Globus pallidus (tissue), 1 donor: ENCODE measurements around the gene DIP2C.

ENCODE experiments used
- DNase-seq: peaks from one replicate; pipeline ENCODE4 v3.0.0-alpha.2; 2015; ENCODE audit warnings: low spot score

DIP2C gene

DNA sequence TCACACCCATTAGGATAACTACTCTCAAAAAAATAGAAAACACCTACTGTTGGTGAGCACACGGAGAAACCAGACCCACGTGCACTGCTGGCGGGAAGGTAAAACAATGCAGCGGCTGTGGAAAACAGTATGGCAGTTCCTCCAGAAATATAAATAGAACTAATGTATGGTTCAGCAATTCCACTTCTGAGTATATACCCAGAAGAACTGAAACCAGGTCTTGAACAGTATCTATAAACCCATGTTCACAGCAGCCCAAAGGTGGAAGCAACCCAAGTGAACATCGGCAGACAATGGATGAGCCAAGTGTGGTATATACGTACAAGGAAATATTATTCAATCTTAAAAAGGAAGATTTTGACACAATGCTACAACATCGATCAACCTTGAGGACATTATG lies 389.5 kb downstream of the DIP2C start:
- DNase-seq = no peak

- DNase-seq = no peak
These were observed 390.0 kb downstream of the DIP2C start for GRCh38 chr10:299512-299911.

GRCh38 chr10:298033-298432 lies 391.4 kb downstream of the DIP2C start:
- DNase-seq = no peak

- peak; percentile 20 for DNase-seq
These were observed 391.9 kb downstream of the DIP2C start for GRCh38 chr10:297567-297966.

DNA sequence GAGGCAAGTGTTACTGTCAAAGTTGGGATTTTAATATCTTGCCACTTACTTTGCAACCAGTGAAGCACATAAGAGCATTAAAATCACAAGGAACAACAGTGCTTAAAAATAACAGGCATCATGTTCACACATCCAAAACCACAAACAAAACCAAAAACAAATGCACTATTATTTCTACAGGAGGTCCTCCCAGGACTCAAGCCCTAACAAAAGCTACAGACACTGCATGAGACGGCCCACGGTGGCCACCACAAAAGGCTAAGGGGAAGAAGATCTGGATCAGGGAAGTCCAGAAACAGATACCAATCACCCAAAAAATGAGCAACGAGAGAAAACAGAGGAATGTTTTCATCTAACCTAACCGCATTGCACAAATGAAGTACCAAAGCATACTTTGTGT lies 395.8 kb downstream of the DIP2C start:
- no peak for DNase-seq

GRCh38 chr10:290026-290725 lies 399.3 kb downstream of the DIP2C start:
- DNase-seq = no peak

GRCh38 chr10:289581-289980 lies 399.9 kb downstream of the DIP2C start:
- no peak for DNase-seq

- no peak for DNase-seq
These were observed 400.9 kb downstream of the DIP2C start for GRCh38 chr10:288316-289200.

- no peak for DNase-seq
These were observed 401.7 kb downstream of the DIP2C start for GRCh38 chr10:287814-288213.

- DNase-seq = no peak
These were observed 402.3 kb downstream of the DIP2C start for GRCh38 chr10:287026-287709.

DNA sequence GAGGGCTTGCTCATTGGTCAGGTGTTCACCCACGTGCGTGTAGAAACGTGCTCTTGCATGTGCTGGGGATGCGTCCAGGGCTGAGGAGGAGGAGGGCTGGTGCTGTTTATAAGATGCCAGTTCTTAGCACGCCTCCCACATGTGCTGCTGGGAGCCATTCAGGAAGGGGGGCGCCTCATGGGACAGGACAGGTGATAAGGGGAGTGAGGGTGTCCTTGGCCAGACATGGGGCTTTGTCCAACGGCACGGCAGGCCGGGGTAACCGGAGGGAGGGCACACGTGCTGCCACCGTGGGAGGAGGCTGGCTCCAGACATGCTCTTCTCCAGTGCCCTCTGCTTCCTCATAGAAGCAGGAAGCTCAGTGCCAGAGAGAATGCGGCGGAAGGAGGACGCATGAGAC lies 404.3 kb downstream of the DIP2C start:
- no peak for DNase-seq

DNA sequence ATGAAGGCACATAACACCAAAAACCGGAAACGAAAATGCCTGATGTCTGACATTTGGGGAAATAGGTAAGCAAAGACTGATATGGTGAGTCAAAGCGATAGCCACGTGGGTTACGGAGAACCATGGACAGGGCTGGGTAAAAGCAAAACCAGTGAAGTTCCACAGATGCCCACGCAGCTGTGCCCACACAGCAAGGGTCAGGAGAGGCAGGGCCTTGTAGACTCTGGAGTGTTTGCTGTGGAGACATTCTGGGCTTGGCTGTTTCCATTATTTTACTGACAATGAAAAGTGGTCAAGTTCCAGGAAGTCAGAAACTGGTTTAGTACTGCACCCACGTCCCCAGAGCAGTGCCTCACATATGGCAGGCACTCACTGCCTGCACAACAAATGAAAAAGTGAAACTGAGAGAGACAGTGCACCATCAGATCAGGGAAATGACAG lies 405.5 kb downstream of the DIP2C start:
- no peak for DNase-seq

GRCh38 chr10:283140-283479 lies 406.4 kb downstream of the DIP2C start:
- no peak for DNase-seq

DNA sequence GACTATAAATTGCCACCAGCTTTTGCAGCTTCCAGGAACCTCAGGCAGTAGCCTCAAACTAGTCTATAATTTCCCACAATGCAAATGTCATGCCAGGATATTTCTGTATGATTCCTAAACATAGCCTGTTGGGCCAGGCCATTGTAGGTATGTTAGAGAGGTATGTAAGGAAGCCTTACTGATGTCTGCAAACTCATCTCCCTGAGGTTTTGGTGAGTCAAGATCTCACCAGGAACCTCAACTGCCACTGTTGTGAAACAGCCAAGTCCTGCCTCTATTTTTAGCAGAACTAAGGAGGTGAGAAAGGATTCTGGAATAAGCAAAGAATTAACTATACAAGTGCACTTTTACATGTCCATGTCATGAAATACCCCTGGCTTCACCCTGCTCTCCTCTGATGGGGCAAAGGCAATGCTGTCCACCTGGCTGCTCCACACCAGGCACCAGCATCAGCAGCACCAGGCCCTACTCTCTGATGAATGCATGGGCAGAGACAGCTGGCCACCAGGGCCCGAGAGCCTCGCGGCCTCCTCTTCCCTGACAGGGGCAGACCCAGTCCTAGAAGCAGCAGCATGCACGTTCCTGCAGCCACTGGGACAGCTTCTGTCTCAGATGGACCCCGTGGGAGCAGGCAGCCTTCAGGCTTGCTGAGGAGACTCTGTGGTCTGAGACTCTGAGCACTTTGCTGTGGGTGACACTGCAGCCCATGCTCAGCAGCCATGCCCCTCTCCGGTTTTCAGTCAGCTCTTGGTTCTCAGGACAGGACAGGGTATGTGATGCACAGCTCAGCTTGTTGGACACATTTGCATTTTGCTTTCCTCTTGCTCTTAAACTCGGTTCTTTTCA lies 407.0 kb downstream of the DIP2C start:
- DNase-seq = no peak

DNA sequence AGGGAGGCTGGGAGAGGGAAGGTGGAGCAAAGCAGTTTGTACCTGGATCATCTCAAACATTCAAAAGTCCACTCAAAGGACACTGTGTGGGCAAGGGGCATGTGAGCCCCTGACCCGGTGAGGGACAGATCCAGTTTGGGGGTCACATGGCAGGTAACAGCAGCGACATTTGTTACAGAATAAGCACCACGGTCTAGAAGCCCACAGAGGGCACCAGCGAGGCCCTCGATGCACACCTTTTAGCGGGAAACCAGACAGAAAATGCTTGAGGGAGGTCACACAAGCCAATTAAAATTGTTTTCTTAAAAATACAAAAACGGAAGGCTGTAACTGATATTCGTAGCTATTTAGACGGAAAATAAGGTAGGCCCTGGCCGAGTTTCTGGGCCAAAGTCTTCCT lies 409.8 kb downstream of the DIP2C start:
- no peak for DNase-seq

DNA sequence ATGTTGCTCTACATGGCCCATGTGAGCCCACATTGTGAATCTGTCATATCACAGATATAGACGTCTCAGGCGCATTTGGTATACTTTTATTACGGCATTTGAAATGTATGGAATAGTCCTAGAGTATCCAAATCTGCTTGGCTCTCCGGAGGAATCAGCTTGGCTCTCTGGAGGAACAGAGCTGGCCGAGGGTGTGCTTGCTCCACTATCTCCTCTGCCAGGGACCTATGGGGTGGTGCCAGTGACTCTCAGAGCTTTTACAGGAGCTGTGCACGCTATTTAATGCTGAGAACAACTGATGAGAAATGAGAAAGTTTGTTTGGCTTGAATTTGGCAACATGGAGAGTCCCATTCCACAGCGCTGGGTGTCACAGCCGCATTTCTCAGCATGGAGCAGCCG lies 410.2 kb downstream of the DIP2C start:
- no peak for DNase-seq

DNA sequence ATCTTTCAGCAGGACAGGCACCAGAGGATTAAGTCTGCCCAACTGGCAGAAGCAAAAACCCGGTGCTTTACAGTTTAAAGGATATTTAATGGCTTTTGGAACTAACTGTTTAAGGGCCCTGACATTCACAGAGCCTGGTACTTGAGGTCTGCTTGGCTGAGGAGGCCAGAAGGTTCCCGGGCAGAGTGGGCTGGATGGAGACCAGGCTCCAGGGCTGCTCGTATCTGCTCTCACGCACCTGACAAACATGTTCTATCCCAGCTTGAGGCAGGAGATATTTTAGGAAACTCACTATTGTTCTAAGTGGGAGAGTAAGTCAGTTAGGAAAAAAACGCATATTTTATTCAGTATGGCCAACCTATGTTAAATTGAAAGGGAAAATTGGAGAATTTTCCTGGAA lies 410.8 kb downstream of the DIP2C start:
- no peak for DNase-seq

DNA sequence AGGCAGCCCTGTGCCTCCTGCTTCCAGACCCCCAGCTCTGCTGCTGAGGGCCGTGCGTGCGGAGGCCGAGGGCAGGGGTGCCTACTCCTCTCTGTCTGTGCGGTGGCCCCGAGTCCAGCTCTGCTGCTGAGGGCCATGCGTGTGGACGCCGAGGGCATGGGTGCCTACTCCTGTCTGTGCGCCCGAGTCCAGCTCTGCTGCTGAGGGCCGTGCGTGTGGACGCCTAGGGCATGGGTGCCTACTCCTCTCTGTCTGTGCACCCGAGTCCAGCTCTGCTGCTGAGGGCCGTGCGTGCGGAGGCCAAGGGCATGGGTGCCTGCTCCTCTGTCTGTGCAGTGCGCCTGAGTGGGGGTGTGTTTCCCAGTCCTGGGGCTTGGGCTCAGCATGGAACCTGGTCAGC lies 411.5 kb downstream of the DIP2C start:
- no peak for DNase-seq

- no peak for DNase-seq
These were observed 413.8 kb downstream of the DIP2C start for GRCh38 chr10:275680-276079.

DNA sequence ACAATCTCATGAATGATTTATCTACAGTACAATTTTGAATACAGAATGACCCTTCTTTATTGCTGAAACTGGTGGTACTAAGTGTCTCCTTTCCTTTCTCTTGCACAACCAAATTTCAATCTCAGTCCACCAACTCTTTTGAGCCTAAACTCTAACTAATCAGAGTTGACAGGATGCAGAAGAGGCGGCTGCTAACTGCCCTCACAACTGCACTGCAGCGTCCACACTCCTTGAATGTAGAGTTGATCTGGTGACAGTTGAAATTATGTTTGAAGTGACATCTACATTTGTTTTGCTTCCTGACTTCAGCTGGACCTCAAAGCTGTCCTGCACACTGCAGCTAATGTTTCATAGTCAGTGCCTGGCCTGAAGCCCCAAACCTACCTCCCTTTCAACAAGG lies 414.6 kb downstream of the DIP2C start:
- DNase-seq = no peak

DNA sequence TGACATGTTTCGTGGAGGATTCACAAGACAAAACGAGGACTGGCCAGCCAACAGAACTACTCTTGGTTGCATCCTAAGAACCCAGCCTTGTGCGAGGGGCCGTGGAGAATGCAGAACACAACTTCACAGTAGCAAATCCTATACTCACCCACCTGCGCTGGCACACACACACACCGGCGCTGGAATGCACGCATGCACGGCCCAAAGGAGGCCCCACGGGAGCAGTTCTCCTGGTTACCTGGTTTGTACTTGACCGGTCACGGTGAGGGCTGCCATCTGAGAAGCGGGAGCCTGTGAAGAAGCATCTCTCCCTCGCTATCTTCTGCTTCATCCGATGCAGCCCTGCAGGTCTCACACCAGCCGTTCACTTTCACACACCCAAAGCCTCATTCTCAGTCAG lies 416.4 kb downstream of the DIP2C start:
- no peak for DNase-seq

- no peak for DNase-seq
These were observed 417.7 kb downstream of the DIP2C start for GRCh38 chr10:271722-272121.
